ENCODE measurements around the gene TRAF2. TPM values are rescaled to one million over a fixed set of nuclear protein-coding genes. Genes with fewer than 3 reads are reported as not detected.

TRAF2 gene
- total RNA-seq, 1 donor, result 7.9 TPM

DNA sequence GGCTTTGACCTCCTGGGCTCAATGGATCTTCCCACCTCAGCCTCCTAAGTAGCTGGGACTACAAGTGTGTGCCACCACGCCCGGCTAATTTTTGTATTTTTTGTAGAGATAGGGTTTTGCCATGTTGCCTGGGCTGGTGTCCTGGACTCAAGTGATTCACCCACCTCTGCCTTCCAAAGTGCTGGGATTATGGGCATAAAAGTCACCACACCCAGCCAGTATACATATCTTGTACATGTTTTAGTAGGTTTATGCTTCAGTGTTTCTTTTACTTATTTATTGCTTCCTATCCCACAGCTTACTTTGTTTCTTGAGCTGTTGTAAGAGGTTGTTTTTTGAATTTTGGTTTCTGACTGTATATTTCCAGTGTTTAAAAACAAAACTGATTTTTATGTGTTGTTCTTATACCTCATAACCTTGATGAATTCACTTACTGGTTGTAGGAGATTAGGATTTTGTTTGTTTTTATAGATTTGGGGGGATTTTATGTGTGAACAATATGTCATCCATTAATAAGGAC lies 45.4 kb downstream of the TRAF2 start:
- peak; percentile 8 for DNase-seq (ENCODE audit: low read depth)
- no peak overlapping the region for H3K4me3 ChIP-seq (ENCODE audit: low read depth, low read length)
- TF ChIP-seq, protein P1, sequence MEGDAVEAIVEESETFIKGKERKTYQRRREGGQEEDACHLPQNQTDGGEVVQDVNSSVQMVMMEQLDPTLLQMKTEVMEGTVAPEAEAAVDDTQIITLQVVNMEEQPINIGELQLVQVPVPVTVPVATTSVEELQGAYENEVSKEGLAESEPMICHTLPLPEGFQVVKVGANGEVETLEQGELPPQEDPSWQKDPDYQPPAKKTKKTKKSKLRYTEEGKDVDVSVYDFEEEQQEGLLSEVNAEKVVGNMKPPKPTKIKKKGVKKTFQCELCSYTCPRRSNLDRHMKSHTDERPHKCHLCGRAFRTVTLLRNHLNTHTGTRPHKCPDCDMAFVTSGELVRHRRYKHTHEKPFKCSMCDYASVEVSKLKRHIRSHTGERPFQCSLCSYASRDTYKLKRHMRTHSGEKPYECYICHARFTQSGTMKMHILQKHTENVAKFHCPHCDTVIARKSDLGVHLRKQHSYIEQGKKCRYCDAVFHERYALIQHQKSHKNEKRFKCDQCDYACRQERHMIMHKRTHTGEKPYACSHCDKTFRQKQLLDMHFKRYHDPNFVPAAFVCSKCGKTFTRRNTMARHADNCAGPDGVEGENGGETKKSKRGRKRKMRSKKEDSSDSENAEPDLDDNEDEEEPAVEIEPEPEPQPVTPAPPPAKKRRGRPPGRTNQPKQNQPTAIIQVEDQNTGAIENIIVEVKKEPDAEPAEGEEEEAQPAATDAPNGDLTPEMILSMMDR (IDR thresholded peaks at IDR 0.05; ENCODE audit: insufficient read depth, low read length), result no peak

DNA sequence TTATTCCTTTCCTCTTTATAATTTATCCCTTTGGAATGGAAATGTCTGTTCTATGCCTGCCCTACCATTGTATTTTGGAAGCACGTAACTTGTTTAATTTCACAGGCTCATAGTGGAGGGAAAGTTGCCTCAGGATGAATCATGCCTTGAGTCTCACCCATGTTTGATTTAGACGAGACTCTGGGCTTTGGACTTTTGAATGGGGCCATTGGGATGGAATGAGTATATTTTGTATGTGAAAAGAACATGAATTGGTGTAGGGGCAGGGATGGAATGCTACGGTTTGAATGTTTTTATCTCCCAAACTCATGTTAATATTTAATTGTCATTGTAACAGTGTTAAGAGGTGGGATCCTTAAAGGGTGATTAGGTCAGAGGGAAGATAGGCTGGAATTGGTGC lies 48.0 kb downstream of the TRAF2 start:
- TF ChIP-seq, protein P1 (IDR thresholded peaks at IDR 0.05; ENCODE audit: insufficient read depth, low read length), result no peak
- no peak for DNase-seq (ENCODE audit: low read depth)
- no peak overlapping the region for H3K4me3 ChIP-seq (ENCODE audit: low read depth, low read length)

DNA sequence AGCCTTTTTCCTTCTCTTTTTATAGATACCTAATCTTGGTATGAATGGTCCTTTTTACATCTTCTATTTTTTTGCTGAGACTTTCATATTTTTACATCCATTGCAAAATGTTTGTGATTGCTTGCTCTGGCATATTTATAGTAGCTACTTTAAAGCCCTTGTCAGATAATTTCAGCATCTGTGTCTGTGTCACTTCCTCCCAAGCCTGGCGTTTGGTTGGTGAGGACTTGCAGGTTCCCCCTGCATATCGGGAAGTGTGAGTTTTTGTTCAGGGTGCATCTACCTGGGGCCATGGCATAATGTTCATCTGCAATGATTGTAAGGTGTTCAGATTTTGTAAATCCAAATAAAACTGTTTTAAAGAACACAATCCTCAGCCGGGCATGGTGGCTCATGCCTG lies 49.3 kb downstream of the TRAF2 start:
- no peak for DNase-seq (ENCODE audit: low read depth)
- TF ChIP-seq, protein P1 (IDR thresholded peaks at IDR 0.05; ENCODE audit: insufficient read depth, low read length), result no peak
- no peak overlapping the region for H3K4me3 ChIP-seq (ENCODE audit: low read depth, low read length)

DNA sequence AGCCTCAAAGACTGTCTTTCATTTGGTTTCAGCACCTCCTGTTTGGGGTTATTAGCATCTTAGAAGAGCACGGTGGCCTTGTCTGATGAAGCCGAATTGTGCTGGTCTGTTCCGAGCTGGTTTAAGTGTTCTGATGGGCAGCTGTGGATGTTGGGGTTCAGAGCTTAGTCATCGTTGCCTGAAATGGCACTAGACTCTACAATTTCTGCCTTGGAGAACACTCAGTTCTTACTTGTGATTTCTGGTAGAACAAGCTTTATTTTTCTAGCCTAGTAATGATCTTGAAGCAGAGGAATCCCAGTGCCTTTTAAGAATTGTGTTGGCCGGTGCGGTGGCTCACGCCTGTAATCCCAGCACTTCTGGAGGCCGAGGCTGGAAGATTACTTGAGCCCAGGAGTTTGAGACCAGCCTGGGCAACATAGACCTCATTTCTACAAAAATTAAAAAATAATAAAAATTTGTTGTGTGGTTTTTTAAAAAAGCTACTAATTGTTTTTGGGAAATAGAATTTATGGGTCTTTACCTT lies 50.4 kb downstream of the TRAF2 start:
- DNase-seq (ENCODE audit: low read depth), result no peak
- TF ChIP-seq, protein P1 (IDR thresholded peaks at IDR 0.05; ENCODE audit: insufficient read depth, low read length), result no peak
- no peak overlapping the region for H3K4me3 ChIP-seq (ENCODE audit: low read depth, low read length)

DNA sequence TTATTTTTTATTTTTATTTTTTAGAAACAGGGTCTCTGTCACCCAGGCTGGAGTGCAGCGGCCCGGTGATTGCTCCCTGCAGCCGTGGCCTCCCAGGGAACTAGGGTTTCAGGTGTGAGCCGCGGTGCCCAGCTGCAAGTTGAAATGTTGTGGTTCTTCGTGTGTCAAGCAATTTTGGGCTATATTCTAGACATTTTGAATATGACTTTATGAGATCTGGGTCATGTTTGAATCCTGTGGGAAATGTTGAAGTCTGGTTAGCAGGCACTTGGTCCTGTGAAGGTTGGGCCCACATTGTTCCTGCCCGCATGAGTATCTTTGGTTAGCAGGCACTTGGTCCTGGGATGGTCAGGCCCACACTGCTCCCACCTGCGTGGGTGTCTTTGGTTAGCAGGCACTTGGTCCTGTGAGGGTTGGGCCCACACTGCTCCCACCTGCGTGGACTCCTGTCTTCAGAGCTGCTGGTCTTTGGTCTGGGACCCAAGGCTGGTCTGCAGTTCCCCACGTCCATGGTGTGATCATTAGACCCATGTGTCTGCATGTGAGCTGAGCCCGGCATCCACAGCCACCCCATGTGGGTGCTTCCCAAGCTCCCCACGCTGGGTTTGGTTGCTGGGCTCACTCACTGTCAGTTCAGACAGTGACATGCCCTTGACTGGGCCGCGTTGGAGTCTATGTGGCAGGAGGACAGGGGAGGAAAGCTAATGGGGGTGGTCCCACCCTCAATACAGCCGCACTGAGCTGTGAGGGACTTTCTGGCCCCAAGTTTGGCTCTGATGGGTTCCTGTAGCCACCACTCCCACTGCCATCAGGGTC lies 51.1 kb downstream of the TRAF2 start:
- H3K4me3 ChIP-seq (ENCODE audit: low read depth, low read length), result no peak overlapping the region
- DNase-seq (ENCODE audit: low read depth), result no peak
- TF ChIP-seq, protein P1 (IDR thresholded peaks at IDR 0.05; ENCODE audit: insufficient read depth, low read length), result no peak

DNA sequence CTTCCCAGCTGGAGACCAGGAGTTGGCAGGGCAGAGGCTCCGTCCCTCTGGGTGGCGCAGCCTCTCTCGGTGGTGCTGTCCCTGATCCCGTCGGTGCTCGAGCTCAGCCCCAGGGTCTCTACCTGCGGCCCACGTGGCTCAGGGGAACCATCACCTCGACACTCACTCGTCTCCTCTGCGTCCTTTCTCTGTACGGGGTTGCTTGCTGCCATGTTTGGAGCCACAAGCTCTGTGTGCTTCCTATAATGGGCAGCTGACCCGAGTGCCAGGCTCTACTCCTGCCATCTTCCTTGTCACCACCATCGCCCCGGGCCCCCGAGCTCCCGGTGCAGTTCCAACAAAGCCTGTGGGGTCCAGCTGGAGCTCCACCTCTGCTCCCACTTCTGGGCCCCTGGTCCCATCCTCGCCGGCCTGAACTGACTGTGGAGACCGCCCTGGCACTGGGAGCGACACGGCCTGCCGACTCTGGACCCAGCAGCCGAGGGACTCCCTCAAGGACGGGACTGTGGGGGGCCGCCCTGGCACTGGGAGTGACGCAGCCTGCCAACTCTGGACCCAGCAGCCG lies 53.2 kb downstream of the TRAF2 start:
- no peak overlapping the region for H3K4me3 ChIP-seq (ENCODE audit: low read depth, low read length)
- TF ChIP-seq, protein P1 (IDR thresholded peaks at IDR 0.05; ENCODE audit: insufficient read depth, low read length), result no peak
- DNase-seq (ENCODE audit: low read depth), result no peak
